Fibroblast of skin of left quadriceps (primary cell): ENCODE results near the gene MDH2.
"Not testable (repeated sequence)": the region's sequence is repeated elsewhere in the genome, so short reads cannot be mapped to it uniquely, and the experiment has no call there.

Experiments used
- DNase-seq, 2 experiments: peaks; one replicate each; pipeline ENCODE4 v3.0.0-alpha.2; 2013; ENCODE audit warnings: low read depth in 2 of 2

MDH2 gene

DNA sequence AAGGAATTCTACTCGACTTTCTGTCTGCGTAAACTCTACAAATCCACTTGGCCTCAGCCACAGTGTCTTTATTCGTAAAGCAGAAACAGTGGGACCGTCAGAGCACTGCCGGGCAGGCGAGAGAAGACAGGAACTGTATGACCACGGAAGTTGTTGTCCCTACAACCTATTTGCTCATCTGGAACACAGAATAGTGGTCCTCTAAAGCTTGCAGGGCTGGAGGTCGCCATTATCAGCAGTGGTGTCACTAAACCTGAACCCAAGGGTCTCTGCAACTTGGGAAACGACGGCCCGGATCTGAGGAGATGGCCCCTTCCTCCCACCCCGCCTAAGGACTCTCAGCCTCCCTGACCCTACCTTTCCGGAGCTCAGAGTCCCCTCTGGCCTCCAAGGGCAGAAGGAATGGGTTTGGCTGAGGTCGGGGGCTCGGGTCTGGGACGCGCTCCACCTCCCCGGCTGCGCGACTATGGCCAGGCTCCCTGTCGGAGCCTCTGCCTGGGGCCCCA lies 548 bp upstream of the MDH2 start:
- no peak for DNase-seq

DNA sequence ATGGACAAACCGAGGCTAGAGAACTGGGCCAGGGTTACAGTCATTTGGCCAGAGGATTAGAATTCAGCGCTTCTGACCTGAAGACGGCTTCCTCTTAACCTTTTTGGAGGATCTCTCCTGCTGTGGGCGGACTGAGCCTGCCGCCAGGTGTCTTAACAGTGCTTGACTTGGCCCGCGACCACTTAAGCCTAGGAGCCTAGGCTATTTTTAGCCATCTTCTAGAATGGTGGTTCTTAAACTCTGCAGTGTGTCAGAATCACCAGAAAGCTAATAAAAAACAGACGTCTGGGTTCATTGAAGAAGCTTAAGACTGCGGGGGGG lies 722 bp downstream of the MDH2 start:
- peak in 1 of 2 experiments; percentile 13 for DNase-seq

DNA sequence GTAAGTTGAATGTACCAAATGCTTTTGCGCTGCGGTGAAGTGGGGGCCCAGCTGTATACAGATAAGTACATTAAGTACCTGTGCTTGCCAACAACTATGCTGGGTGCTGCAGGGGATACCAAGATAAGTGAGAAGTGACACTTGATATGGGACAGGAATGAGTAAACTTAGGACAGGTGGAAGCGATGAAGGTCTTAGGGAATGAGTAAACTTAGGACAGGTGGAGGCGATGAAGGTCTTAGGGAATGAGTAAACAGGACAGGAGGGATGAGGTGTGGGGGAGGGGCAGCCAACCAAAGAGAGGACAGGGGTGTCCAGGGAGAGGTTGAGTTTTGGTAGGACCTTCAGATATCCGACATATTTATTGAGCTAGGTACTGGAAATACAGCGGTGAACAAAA lies 1.4 kb downstream of the MDH2 start:
- DNase-seq: no peak

DNA sequence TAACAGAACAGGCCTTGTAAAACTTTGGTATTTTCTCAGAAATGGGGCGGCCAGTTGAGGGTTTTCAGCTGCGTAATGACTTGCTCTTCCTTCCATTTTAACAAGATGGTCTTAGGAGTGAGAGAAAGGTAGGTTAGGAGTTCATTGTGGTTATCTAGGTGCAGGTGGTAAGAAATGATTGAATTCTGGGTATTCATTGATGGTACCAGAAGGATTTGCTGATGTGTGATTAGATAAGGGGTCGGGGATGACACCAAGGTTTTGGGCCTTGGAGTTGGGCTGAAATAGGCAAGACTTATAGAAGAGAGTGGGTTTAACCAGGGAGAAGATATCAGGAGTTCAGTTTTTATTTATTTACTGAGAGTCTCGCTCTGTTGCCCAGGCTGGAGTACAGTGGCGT lies 2.6 kb downstream of the MDH2 start:
- no peak for DNase-seq

DNA sequence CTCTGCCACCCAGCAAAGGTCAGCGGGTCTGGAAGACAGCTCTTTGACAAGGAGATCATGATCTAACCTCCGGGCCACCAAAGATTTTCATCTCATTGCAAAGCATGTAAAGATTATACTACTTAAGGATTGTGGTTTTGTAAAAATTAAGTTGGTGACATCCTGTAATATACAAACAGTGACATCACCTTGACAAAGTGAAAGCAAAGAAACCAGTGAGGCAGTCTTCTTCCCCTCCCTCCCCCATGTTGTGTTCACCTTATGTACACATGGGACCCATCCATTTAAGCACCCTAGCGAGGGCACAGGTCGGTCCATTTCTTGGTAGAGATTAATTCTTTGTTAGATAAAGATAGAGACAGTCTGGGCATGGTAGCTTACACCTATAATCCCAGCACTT lies 3.9 kb downstream of the MDH2 start:
- no peak for DNase-seq

DNA sequence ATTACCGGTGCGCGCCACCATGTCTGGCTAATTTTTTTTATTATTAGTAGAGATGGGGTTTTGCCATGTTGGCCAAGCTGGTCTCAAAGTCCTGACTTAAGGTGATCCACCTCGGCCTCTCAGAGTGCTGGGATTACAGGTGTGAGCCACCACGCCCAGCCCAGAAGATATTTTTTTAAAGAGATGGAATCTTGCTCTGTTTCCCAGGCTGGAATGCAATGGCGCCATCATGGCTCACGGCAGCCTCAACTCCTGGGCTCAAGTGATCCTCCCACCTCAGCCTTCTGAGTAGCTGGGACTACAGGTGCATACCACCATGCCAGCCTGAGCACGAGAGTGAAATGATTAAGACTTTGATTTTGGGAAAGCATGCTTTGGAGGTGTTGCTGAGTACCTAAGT lies 4.8 kb downstream of the MDH2 start:
- not testable (repeated sequence) for DNase-seq

DNA sequence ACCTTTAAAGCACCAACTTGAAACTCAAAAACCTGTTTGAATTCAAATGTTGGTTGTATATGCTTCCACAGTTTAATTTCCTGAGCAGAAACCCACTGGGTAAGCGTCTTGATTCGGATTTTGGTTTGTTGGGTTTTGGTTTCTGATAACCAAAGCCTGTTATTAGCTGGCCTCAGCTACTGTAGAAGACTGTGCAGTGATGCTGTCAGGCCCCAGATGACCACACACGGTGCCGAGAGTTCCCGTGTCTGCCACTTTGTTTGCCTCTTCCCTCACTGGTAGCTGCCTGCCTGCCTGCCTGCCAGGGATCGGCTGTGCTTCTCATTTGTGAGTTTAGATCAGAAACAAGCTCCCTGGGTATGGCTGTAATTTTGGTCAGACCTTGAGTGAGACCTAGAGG lies 5.6 kb downstream of the MDH2 start:
- DNase-seq: no peak

DNA sequence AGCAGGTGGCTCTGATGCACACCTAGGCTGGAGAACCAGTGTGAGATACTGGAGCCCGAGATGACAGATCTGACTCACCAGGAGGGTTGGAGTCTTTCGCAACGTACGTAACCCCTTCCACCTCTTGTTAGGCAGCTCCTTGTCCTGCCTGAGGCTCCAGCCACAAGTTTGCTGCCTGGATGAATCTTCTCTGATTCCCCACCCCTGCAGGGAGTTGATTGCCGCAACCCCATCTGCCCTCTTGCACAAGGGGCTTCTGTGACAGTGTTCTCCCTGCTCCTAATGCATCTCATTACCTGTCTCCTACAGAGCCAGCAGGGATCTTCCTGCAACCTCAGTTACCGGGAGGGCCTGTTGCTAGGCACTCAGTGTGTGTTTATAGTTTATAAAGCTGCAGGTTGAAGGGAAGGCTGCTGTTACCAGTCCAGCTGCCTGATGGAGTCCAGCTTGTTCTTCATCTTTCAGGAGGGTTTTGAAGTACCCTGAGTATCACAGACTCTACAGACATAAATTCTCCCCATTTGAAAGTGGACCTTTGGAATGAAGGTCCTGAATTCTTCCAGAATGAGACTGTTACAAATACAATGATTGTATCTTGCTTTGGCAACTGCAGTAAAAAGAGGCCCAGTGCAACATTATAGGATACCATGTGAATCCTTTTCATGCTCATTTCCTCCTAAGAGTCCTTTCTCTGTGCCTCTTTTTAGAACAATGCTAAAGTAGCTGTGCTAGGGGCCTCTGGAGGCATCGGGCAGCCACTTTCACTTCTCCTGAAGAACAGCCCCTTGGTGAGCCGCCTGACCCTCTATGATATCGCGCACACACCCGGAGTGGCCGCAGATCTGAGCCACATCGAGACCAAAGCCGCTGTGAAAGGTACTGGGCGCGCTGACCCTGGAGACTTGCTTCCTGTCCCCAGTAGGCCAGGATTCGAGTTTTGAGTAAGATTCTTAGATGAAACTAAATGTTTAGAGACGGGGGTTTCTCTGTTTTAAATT lies 6.5 kb downstream of the MDH2 start:
- DNase-seq: no peak

DNA sequence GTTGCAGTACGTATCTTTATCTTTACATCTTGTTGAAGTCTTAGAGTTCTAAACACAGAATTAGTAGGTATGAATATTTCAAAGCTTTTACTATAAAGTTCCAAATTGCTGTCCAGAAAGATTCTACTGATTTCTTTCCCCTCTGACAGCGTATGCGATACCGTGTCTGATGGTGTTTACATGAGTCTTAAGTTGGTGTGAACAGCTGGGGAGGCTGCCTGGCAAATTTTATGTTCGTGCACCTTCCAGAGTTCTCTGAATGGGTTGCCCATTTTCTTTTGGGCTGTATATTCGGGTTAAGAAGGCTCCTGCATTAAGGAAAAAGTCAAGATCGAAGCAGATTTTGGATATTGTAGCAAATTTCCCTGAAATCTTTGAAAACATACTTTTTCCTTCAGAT lies 8.3 kb downstream of the MDH2 start:
- DNase-seq: no peak

DNA sequence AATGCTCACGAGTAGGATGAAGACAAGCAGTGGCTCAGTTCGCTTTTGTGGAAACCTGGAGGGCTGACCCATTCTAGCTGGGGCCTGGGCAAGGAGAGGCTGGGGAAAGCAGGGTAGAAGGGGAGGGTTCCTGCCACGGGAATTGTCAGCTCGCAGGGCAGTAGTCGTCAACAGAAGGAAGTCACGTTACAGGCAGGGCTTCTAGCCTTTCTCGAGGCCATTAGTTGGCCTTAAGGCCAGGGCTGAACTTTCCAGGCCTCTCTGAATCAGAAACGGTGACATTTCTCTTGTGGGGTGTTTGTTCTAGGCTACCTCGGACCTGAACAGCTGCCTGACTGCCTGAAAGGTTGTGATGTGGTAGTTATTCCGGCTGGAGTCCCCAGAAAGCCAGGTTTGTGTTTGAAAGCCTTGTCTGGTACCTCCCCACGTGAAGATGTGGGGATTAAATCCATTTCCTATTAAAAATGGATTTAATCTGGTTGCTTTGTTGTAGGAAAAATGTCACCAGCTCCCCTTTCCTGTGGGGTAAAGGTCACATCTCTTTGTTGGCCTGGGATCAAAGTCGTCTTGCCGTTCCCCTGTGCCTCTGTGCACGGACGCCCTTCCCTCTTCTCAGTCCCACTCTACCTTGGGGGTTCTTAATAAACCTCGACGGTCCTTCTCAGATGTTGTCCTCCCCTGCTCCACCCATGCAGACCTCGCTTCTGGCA lies 9.4 kb downstream of the MDH2 start:
- no peak for DNase-seq

DNA sequence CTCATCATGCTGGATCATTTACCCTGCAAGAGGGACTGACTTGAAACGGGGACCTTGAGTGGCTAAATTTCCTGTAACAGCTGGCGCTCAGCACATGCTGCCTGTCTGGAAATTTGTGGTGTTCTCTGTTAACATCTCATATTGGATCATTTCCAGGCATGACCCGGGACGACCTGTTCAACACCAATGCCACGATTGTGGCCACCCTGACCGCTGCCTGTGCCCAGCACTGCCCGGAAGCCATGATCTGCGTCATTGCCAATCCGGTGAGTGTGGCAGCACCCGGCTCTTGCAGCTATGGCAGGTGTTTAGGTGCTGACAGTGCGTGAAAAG lies 9.9 kb downstream of the MDH2 start:
- no peak for DNase-seq

DNA sequence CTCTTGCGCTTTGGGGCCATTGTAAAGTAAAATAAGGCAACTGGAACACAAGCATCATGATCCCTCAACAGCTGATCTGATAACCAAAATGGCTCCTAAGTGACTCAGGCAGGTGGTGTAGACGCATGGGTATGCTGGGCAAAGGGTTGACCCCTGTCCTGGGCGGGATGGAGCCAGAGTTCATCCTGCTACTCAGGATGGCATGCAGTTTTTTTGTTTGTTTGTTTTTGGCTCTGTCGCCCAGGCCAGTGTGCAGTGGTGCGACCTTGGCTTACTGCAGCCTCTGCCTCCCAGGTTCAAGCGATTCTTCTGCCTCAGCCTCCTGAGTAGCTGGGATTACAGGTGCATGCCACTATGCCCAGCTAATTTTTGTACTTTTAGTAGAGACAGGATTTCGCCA lies 10.8 kb downstream of the MDH2 start:
- DNase-seq: not testable (repeated sequence)

DNA sequence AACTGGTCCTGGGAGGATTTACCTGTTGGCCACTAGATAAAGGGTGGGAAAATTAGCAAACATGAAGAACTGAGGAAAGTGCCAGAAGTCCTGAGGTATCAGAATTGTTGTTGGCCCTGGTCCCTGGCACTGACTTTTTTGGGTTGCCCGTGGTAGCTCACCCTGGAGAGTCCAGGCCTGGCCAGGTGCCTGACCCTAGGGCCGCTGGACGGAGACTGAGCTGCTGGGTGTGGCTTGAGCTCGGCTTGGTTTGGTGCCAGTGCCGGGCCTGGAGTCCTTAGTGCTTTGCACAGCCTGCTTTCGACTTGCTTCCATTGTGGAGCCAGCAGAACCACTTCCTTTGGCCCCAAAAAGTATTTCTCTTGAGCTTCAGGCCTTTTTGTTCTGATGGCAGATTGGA lies 12.9 kb downstream of the MDH2 start:
- DNase-seq: no peak

DNA sequence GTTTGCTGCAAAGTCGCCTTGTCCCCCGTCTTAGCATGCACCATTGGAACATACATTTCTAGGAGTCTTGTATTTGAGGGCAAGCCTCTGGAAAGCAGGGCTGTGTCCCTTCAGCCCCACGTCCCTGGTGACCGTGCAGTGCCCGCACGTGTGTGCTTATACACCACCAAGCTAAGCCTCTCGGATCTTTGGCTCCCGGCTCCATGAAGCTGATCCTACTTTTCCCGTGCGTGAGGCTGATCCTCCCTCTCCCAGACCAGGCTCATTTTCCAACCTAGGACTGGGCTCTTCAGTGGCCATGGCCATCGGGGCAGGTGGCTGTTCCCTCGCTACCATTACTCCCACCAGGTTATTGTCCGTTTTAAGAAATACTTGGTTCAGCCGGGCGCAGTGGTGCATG lies 14.3 kb downstream of the MDH2 start:
- DNase-seq: no peak

DNA sequence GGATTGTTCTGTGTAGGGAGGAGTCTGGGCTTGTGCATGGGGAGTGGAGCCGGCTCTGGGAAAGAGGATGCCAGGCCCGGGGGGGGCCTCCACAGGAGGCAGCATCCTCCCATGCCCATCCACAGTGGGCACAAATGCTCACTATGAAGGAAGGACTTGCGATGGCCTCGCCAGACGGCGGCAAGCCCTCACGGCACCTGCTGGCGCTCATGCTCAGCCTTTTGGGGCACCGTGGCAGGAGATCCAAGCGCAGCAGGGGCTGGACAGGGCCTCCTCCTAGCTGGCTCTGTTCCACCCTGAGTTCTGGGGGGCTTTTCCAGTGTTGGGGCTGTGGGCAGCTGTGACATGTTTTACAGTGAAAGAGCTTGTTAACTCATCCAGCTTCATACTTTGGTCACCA lies 15.2 kb downstream of the MDH2 start:
- no peak for DNase-seq

DNA sequence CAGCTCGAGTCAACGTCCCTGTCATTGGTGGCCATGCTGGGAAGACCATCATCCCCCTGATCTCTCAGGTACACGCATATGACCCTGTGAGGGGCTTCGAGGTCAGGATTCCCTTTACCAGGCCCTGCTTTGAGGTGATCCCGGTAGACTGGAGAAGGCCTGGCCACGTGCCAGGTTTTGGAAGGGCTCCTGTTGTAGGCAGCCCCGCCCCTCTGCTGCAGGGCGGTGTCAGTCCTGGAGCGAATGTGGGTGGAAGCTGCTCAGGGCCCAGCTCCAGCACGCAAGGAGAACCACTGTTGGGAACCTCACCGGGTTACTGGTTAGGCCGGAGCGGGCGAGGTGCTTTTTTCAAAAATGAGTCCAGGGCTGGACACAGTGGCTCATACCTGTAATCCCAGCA lies 15.6 kb downstream of the MDH2 start:
- DNase-seq: no peak

DNA sequence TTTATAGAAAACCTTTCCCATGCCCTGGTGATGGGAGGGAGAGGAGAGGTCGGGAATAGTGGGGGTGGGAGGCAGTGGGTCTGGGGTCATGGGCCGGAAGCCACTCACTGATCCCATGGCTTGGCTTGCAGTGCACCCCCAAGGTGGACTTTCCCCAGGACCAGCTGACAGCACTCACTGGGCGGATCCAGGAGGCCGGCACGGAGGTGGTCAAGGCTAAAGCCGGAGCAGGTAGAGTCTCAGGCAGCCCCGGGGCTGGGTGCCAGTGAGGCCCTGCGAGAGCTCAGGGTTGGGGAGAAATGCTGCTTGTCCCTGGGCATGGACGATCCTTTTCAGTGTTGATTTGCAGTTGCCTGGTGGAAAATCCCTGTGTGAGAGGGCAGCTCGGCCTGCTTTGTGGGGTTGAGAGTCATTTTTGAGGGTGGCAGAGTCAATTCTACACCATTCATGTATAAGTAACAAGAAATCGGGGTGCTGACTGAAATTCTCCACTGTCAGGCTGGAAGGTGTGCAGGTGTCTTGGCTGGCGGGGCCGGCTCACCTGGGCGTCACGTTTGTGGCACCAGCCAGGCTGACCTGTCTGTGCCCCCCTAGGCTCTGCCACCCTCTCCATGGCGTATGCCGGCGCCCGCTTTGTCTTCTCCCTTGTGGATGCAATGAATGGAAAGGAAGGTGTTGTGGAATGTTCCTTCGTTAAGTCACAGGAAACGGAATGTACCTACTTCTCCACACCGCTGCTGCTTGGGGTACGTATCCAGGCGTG lies 16.5 kb downstream of the MDH2 start:
- DNase-seq: no peak

DNA sequence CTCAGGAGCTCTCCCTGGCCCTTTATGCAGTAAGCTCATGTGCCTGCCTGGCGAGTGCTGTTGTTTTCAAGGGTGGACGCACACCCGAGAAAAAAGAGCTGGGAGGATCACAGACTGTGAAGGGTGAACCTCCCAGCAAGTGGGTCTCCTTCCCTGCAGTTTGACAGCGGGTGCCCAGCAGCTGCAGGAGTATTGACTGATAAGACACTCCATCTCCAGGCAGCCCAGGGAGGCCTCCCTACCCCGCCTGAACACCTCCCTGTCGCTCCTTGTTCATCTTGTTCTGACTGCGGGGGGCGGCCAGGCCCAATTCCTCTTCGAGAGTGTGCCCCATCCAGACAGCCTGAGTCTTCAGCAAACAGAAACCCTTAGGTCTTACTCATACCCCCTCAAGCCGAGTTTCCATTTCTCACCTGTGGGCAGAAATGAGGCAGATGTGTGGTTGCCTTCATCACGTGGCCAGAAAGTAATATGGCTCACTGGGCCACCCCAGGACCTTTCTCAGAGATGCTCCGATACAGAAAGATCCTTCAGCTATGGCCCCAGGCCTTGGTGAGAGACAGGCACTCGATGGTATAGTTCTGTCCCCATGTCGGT lies 17.2 kb downstream of the MDH2 start:
- no peak for DNase-seq

DNA sequence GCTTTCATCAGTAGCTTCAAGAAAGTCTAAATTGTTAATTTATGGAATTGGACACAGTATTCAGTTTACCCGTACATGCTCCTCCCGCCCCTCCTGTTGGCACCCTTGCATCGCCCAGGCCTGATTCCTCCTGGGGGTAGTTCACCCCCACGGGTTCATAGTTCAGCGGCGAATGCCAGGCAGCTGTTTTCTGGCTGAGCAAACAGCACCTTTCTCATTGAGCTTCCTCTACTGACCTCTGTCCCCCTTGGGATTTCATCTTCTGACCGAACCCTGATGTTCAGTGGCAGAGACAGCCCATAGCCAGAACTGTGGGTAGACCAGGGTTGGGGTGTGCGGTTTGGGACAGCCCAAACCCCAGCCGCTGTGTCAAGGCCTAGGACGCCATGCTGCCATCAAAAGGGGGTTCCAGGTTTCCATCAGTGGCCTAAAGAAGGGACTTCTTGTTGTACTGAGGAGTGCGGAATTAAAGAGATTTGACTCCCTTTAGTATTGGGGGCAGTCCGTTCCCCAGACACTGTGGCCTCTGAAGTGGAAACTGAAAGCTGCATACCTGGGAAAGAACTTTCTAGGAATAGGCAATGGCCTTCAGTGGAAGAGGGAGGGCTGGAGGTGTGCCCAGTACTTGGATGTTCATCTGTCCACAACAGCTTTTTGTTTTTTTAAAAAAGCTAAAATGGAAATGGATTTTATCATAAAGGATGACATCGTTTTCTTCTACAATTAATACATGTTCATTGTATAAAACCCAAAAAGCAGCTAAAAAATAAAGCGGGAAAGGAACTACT lies 19.0 kb downstream of the MDH2 start:
- DNase-seq: no peak

DNA sequence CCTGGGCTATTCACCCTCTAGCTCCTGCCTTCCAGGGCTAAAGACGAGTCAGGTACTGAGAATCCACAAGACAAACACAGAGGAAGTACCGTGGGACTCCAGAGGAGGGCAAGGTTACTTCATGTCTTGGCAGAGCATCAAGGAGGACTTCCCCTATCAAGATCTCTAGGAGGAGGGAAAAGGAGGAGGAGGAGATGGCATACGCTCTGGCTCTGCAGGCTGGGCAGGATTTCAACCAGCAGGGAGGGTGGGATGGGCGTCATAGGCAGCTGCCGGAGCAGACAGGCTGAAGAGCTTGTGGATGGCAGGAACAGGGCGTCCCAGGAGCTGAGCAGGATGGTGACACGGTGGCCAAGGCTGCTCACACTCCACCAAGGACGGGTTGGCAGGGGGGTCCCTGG lies 21.3 kb downstream of the MDH2 start:
- peak; percentile 68 to 73 for DNase-seq
